Panc1 (cell line): ENCODE data around the gene ODF4. TPM values are rescaled to one million over a fixed set of nuclear protein-coding genes. Genes with fewer than 3 reads are reported as not detected.

Source experiments
- ATAC-seq: fragments of 200-7000 bp; cut with Tn5 transposase; 2 replicates; pipeline ENCODE4 v1.9.1; 2020; ENCODE audit warnings: mild to moderate bottlenecking, moderate library complexity
- BruUV-seq: library from RNA; stranded (reverse); fragments of 400-500 nt; replicated peaks from 2 replicates; lab custom pipeline; 2021; lab: Mats Ljungman, UMichigan
- CTCF ChIA-PET: fragments of 300-600 bp; sonication (Branson Sonifier 250); formaldehyde crosslinking; loops from one replicate; lab custom pipeline; 2022; ENCODE audit warnings: antibody characterized with exemption; lab: Charles Lee
- POLR2A ChIA-PET: fragments of 300-600 bp; sonication (Branson Sonifier 250); formaldehyde crosslinking; loops from one replicate; lab custom pipeline; 2022; ENCODE audit warnings: antibody characterized with exemption; lab: Charles Lee
- DNase-seq: peaks from one replicate; pipeline ENCODE4 v3.0.0-alpha.2; 2010; ENCODE audit warnings: low read depth, low spot score
- H3K27ac ChIP-seq: 2 replicates; pipeline ENCODE4 v1.5.1; 2011; ENCODE audit warnings: mild to moderate bottlenecking, low read length, inconsistent platforms
- H3K27me3 ChIP-seq: fragments of 200-500 bp; sonication (Bioruptor generic); 2 replicates; pipeline ENCODE4 v1.6.0; 2014; ENCODE audit warnings: low read length, inconsistent platforms; ENCODE audit not compliant: control insufficient read depth, insufficient read depth
- H3K36me3 ChIP-seq: fragments of 200-500 bp; sonication (Bioruptor generic); 2 replicates; pipeline ENCODE4 v1.5.1; 2014; ENCODE audit warnings: inconsistent platforms, mild to moderate bottlenecking, low read length, moderate library complexity; ENCODE audit not compliant: control insufficient read depth, insufficient read depth
- H3K4me1 ChIP-seq: 2 replicates; pipeline ENCODE4 v1.5.1; 2011; ENCODE audit warnings: inconsistent platforms, mild to moderate bottlenecking, low read length, moderate library complexity; ENCODE audit not compliant: control insufficient read depth, insufficient read depth
- H3K4me3 ChIP-seq, 2 experiments: 2 replicates each; pipeline ENCODE4 v1.5.1; 2011 to 2012; ENCODE audit warnings: low read depth in 2 of 2, low read length in 2 of 2, mild to moderate bottlenecking in 2 of 2, inconsistent platforms in 1 of 2, moderate library complexity in 1 of 2
- H3K9me3 ChIP-seq: fragments of 200-500 bp; sonication (Bioruptor generic); 2 replicates; pipeline ENCODE4 v1.5.1; 2014; ENCODE audit warnings: low read depth, mild to moderate bottlenecking, inconsistent platforms, low read length, moderate library complexity; ENCODE audit not compliant: control insufficient read depth, insufficient read depth
- CTCF ChIP-seq: fragments of 450-650 bp; IDR thresholded peaks from 2 replicates; pipeline ENCODE4 v1.5.1; 2017; ENCODE audit warnings: mild to moderate bottlenecking
- POLR2AphosphoS5 ChIP-seq: IDR thresholded peaks from 2 replicates; pipeline ENCODE4 v1.6.1; 2012; ENCODE audit warnings: mild to moderate bottlenecking, low read depth, low read length, moderate library complexity
- REST ChIP-seq, 2 experiments: IDR thresholded peaks; 2 replicates each; pipeline ENCODE4 v1.6.1; 2011 to 2012; ENCODE audit warnings: low read depth in 2 of 2, control low read depth in 1 of 2, low read length in 1 of 2, mild to moderate bottlenecking in 1 of 2, moderate library complexity in 1 of 2; ENCODE audit not compliant: insufficient read depth in 1 of 2
- SIN3A ChIP-seq: IDR thresholded peaks from 2 replicates; pipeline ENCODE4 v1.6.1; 2012; ENCODE audit warnings: low read depth, mild to moderate bottlenecking, low read length, moderate library complexity, borderline replicate concordance; ENCODE audit not compliant: insufficient read depth
- TCF7L2 ChIP-seq: IDR thresholded peaks from 2 replicates; pipeline ENCODE4 v1.6.1; 2011; ENCODE audit warnings: mild to moderate bottlenecking, low read depth, low read length, inconsistent platforms
- in situ Hi-C: cut with HindIII; loops from 2 replicates; pipeline ENCODE4 v1.10.0; 2016; ENCODE audit warnings: low sequenced_read_pairs, low pct_unique_long_range_greater_than_20kb
- intact Hi-C: fragments of 100-400 bp; cut with micrococcal nuclease; formaldehyde crosslinking; loops from one replicate; pipeline ENCODE4 v1.10.0; 2022; ENCODE audit not compliant: unreplicated experiment
- total RNA-seq: library from RNA; stranded (reverse); gene quantifications from one replicate; pipeline ENCODE4 v1.2.1, GENCODE V29; 2021; ENCODE audit not compliant: unreplicated experiment

The ODF4 gene
- total RNA-seq, 1 experiment from 2014 or later, result not detected

GRCh38 chr17:8318010-8318935 lies 21.4 kb upstream of the ODF4 start:
- ChIA-PET POLR2A (interaction anchor here (0.7 kb wide), 1 partner anchor 91 kb away, joined by 4 read pairs; no protein-coding TSS in a partner anchor), CTCF (no interaction called here)
- DNase-seq (no peak), ATAC-seq (no peak)
- in situ Hi-C loops (no loop called here), intact Hi-C loops (no loop called here)
- no peak overlapping the region for H3K27ac ChIP-seq
- H3K4me3 ChIP-seq, result no peak overlapping the region
- BruUV-seq, result no TSS peak
- no peaks in the 10 kb centered on the region for H3K27me3 ChIP-seq
- H3K9me3 ChIP-seq, result no peaks in the 10 kb centered on the region
- H3K4me1 ChIP-seq, result no peaks in the 10 kb centered on the region
- H3K36me3 ChIP-seq, result no peaks in the 10 kb centered on the region
- no peak for TF ChIP-seq TCF7L2
- no peak for TF ChIP-seq SIN3A
- no peak for TF ChIP-seq POLR2AphosphoS5
- TF ChIP-seq REST (IDR thresholded peaks at IDR 0.05; ENCODE audit: insufficient read depth in 1 of 2, low read depth in 2 of 2, low read length in 1 of 2), result no peak
- TF ChIP-seq CTCF, result no peak

GRCh38 chr17:8320262-8320661 lies 19.4 kb upstream of the ODF4 start:
- BruUV-seq, result no TSS peak

More at GRCh38 chr17:8320262-8320661, 19.4 kb upstream of the ODF4 start:
- no peaks in the 10 kb centered on the region for H3K4me1 ChIP-seq
- TF ChIP-seq CTCF, result no peak
- H3K36me3 ChIP-seq, result no peaks in the 10 kb centered on the region
- no peak overlapping the region for H3K4me3 ChIP-seq
- ChIA-PET CTCF (interaction anchor here (0.6 kb wide), 1 partner anchor 15 kb away, joined by 5 read pairs; no protein-coding TSS in a partner anchor), POLR2A (no interaction called here)
- in situ Hi-C loops, result no loop called here
- intact Hi-C loops, result no loop called here
- H3K27ac ChIP-seq, result no peak overlapping the region
- no peaks in the 10 kb centered on the region for H3K9me3 ChIP-seq
- DNase-seq, result no peak
- no peak for ATAC-seq
- H3K27me3 ChIP-seq, result no peaks in the 10 kb centered on the region
